Fibroblast of gingiva (primary cell): ENCODE results near the gene GNAT1.

Source experiments
- DNase-seq: peaks from one replicate; pipeline ENCODE4 v3.0.0-alpha.2; 2011; ENCODE audit warnings: low read depth

Gene GNAT1

GRCh38 chr3:50181985-50182384, 9.4 kb upstream of the GNAT1 start:
- no peak for DNase-seq

GRCh38 chr3:50182533-50183099, 8.8 kb upstream of the GNAT1 start:
- no peak for DNase-seq

GRCh38 chr3:50183755-50184154, 7.7 kb upstream of the GNAT1 start:
- DNase-seq = no peak

GRCh38 chr3:50184242-50184978, 7.0 kb upstream of the GNAT1 start:
- DNase-seq = no peak

- DNase-seq = no peak
These were observed 6.2 kb upstream of the GNAT1 start for GRCh38 chr3:50185230-50185629.

- no peak for DNase-seq
These were observed 5.3 kb upstream of the GNAT1 start for GRCh38 chr3:50186096-50186495.

GRCh38 chr3:50187750-50188149, 3.7 kb upstream of the GNAT1 start:
- no peak for DNase-seq

GRCh38 chr3:50189274-50189673, 2.1 kb upstream of the GNAT1 start:
- DNase-seq = peak; percentile 77

GRCh38 chr3:50189989-50190388, 1.4 kb upstream of the GNAT1 start:
- no peak for DNase-seq

- DNase-seq = no peak
These were observed 714 bp downstream of the GNAT1 start for GRCh38 chr3:50192124-50192523.

GRCh38 chr3:50192689-50193141, 1.3 kb downstream of the GNAT1 start:
- no peak for DNase-seq

GRCh38 chr3:50193286-50193685, 1.9 kb downstream of the GNAT1 start:
- DNase-seq = no peak

- no peak for DNase-seq
These were observed 2.3 kb downstream of the GNAT1 start for GRCh38 chr3:50193746-50194127.

- peak; percentile 36 for DNase-seq
These were observed 2.9 kb downstream of the GNAT1 start for GRCh38 chr3:50194128-50194902.

GRCh38 chr3:50194903-50195500, 3.6 kb downstream of the GNAT1 start:
- DNase-seq = no peak

- DNase-seq = no peak
These were observed 4.3 kb downstream of the GNAT1 start for GRCh38 chr3:50195501-50196252.

- DNase-seq = no peak
These were observed 4.9 kb downstream of the GNAT1 start for GRCh38 chr3:50196253-50196801.

GRCh38 chr3:50201573-50202315, 10.3 kb downstream of the GNAT1 start:
- no peak for DNase-seq

- no peak for DNase-seq
These were observed 11.1 kb downstream of the GNAT1 start for GRCh38 chr3:50202353-50203112.

GRCh38 chr3:50203113-50203808, 11.9 kb downstream of the GNAT1 start:
- DNase-seq = no peak
